GM19025 (cell line): Measurements from ENCODE around the gene SMIM7.
"Not testable (repeated sequence)": the region's sequence is repeated elsewhere in the genome, so short reads cannot be mapped to it uniquely, and the experiment has no call there.

Experiments used
- ATAC-seq: cut with Tn5 transposase; IDR thresholded peaks from one replicate; pipeline ENCODE4 v1.9.1; 2021; ENCODE audit warnings: mild to moderate bottlenecking, low read depth, moderate library complexity; ENCODE audit not compliant: unreplicated experiment

The SMIM7 gene

DNA sequence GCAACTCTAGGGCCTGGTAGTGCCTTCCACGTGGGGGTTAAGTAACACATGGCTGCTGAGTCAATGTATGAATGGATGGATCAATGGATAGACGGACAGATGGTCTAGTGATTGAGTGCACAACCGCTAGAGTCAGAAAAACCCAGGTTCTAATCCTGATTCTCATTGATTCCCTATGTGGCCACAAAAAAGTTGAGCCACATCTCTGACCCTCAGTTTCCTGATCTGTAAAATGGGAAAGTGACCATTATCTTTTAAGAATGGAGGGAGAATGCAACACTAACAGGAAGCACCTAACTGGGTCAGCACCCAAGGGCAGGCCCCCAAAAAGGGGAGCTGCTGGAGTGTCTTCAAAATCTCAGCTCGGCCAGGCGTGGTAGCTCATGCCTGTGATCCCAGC, 2.6 kb downstream of the SMIM7 start:
- ATAC-seq, result no peak

DNA sequence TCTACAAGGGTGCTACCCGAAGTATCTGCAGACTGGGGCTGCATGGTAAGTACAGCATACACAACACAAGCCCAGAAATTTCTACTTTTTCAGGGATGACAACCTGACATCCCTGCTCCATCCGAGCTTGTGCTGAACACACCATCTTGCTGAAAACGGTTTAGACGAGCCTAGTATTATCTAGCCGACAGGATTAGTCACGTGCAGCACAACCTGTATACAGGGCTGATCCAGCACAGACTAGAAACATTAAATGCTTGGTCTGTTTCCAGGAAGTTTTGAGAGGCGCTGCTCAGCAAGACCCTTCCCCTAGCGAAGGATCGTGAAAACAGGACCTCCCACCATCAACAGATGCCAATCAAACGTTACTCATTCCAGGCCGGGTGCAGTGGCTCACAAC, 4.2 kb downstream of the SMIM7 start:
- no peak for ATAC-seq

DNA sequence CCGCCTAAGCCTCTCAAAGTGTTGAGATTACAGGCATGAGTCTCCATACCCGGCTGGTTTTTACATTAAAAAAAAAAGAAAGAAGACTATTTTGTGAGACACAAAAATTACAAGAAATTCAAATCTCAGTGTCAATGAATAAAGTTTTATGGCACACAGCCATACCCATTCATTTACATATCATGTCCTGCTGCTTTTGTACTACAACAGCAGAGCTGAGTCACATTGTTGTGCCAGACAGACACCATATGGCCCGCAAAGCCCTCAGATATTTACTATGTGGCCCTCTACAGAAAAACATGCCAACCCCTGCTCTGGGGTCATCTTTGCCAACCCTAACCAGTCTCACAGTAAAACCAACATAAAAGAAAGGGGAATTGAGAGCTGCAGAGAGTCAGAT, 5.3 kb downstream of the SMIM7 start:
- ATAC-seq, result no peak

DNA sequence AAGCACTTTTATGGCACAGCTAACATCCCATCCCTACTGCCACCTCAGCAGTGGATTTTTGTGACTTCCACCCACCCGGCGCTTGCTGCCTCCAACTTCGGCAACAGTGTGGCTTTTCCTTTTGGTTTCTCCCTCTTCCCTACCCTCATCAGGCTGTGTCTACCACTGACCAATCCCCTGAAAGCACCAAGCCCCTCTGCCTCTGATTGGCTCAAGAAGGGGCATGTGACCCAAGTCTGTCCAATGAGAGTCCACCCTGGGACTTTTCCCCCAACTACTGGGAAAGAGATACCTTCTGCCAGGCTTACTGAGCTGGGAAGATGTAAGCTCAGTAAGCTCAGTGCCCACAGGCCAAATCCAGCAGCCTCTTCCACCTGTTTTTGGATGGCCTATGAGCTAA, 5.8 kb downstream of the SMIM7 start:
- no peak for ATAC-seq

DNA sequence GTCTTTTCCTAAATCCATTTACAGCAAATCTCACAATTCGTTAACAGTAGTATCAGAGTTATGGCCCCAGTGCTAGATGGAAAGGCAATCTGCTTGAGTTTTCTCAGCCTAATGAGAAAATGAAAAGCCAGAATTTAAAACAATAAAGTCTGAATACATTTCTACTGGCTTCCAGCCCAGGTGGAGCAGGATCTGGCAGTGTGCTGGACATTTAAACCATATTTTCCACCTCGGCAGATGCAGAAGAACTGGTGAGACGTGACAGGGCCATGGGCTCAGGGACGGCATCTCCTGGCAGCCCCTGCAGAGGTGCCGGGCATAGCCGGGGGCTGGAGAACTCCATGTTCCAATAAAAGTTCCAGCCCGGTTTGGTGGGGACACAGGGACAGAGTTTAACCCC, 7.1 kb downstream of the SMIM7 start:
- ATAC-seq, result no peak

DNA sequence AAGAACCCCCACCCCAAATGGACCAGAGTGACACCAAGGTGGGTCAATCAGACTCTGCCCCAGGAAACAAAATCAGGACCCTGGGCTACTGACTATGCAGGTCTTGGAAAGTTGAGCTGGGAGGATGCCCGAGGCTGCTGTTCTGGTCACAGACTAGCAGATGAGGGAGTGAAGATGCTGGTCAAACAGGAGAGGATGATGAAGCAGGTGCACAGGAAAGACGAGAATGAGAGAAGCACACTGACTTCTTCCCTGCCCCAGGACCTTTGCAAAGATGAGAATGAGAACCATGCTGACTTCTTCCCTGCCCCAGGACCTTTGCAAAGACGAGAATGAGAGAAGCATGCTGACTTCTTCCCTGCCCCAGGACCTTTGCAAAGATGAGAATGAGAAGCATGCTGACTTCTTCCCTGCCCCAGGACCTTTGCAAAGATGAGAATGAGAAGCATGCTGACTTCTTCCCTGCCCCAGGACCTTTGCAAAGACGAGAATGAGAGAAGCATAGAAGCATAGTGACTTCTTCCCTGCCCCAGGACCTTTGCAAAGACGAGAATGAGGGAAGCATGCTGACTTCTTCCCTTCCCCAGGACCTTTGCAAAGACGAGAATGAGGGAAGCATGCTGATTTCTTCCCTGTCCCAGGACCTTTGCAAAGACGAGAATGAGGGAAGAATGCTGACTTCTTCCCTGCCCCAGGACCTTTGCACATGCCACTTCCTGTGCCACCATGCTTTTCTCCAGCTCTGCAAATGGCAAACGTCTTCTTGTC, 8.3 kb downstream of the SMIM7 start:
- not testable (repeated sequence) for ATAC-seq

DNA sequence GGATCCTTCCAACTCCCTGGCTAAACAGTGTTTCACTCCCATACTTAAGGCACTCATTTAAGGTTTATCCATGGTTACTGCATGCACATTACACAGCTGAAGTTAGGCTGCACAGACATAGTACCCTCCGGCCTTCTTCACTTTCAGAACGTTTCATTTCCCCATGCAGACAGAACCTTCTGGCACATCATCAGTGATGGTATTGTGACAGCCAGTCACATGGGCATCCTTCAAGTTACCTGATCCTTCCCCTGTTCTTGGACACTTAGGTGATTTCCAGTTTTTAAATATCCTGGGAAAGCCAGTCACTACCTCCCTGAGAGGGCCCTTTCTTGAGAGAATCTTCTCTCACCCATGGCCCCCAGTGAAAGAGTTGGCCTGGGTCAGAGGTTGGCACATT, 9.1 kb downstream of the SMIM7 start:
- no peak for ATAC-seq

DNA sequence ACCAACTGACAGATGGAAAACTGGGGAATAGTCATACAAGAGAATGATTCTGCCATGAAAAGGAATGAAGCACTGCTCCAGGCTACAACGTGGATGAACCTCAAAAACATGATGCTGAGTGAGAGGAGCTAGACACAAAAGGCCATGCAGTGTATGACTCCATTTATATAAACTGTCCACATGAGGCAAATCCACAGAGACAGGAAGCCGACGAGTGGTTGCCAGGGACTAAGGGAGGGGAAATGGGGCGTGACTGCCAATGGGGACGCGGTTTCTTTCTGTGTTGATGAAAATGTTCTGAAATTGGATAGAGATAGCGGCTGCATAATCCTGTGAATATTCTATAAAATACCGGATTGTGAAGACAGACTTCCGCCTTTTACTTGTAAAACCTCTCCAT, 10.2 kb downstream of the SMIM7 start:
- ATAC-seq, result no peak

DNA sequence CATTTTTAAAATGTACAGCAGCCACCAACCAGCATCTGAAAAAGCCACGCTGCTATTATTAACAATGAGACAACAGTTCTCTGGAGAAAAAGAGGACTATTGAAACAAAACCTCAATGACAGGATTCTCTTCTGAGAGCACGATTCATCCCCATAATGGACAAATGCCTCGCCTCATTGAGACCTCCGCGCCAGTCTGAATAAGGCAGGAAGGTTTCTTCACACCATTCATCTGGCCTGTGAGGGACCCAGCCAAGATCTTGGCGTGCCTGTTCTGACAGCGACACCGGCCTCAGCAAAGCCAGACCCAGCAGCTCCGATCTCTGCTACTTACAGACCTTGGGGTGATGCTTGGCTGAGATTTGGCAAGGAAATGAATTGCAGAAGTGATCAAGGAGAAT, 14.8 kb downstream of the SMIM7 start:
- no peak for ATAC-seq

DNA sequence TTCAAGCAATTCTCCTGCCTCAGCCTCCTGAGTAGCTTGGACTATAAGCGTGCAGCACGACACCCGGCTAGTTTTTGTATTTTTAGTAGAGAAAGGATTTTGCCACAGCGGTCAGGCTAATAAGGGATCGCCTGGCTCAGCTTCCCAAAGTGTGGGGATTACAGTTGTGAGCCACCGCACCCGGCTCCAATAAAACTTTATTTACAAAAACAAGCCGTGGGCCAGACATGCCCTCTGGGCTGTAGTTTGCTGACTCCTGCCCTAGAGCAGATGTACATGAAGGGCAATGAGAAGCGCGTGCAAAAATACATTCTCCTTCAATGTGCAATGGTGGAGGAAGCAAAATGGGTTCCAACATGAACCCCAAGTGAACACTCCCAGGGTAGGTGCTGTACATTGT, 18.2 kb downstream of the SMIM7 start:
- ATAC-seq, result no peak

DNA sequence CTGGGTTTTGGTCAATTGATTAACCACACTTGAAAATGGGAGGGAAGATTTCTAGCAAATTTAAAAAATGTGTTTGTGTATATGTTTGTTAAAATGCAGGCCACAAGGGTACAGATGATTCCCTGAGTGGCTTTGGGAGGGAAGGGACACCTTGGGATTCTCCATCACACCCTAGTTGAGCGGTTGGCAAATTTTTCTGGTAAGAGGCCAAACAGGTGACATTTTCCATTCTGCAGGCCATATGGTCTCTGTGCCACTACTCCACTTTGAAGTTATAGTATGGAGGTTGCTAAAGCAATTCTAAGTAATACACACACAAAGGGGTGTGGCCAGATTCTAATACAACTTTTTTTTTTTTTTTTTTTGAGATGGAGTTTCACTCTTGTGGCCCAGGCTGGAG, 19.0 kb downstream of the SMIM7 start:
- no peak for ATAC-seq

DNA sequence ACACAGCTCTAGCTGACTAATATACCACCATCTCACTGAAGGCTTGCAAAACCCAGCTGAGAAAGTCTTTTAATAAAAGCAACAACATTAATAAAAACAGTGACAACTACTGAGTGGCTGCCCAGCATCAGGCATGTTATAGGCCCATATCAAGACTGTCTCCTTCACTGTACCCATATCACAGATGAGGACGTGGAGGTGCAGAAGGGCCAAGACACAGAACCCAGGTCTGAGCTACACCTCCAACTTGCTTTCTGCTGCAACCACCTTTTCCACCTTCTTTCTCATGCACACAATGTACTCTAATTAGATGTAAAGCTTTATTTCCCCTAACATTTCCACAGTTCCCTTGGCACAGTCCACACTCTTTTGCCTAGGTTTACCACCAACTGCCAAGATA, 21.3 kb downstream of the SMIM7 start:
- ATAC-seq, result no peak

DNA sequence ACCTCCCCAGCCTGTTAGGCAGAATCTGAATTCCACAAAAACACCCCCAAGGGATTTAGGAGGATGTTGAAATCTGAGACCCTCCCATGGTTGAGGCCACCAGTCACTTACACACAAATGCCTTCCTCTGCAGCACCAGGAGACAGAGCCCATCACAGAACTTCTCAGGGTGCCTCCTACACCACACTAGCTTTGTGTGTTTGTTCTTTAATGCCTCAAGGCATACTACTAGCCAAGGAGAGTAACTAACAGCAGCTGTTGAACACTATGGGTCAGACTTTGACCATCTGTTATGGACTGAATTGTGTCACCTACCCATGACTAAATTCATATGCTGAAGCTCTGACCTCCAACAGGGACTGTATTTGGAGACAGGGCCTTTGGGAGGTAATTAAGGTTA, 22.4 kb downstream of the SMIM7 start:
- ATAC-seq, result no peak

DNA sequence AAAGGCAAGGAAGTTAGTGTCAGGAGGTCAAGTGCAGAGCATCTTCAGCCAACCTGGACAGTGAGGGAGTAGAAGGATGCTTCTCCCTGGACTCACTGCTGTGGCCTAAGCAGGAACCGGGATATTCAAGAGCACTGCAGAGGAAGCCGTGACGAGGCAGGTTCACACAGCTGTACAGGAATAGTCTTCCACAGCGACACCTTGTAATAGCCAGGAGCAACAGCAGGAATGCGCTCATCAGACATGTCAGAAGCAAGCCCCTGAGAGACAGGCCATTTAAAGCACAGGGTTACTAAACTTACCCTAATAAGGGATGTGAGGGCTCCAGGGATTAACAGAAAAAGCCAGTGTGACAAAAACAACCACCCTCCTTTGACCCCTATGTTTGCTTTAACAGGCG, 28.5 kb downstream of the SMIM7 start:
- ATAC-seq, result no peak

DNA sequence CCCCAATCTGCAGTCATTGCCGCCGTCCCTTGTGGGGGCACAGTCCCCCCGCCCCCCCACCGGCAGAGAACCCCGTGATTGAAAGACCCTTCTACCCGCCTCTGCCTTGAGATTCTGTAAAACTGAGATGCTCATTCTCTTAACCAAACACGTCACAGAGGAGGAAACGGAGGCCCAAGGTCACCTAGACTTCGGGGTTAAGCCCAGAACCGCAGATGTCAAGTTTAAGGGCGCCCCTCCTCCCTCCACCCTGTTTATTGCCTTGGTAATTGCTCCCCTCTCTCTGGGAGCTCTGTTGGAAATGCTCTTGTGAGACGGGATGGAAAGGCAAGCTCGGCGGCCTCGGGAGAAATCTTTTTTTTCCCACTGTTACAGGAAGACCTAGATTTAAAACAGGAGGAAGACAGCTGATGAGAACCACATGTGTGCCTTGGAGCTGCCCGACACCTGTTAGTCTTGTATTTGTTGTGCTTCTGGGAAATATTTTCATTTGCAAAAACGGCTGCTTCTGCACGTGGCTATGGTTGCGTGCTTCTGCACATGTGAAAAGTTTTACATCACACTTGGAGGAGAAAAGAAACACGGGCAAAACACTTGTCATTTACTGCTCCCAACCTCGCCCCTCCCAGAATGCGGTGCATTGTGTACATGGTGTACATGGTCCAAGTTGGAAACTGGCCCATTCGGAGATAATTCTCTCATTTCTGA, 30.8 kb downstream of the SMIM7 start:
- no peak for ATAC-seq

DNA sequence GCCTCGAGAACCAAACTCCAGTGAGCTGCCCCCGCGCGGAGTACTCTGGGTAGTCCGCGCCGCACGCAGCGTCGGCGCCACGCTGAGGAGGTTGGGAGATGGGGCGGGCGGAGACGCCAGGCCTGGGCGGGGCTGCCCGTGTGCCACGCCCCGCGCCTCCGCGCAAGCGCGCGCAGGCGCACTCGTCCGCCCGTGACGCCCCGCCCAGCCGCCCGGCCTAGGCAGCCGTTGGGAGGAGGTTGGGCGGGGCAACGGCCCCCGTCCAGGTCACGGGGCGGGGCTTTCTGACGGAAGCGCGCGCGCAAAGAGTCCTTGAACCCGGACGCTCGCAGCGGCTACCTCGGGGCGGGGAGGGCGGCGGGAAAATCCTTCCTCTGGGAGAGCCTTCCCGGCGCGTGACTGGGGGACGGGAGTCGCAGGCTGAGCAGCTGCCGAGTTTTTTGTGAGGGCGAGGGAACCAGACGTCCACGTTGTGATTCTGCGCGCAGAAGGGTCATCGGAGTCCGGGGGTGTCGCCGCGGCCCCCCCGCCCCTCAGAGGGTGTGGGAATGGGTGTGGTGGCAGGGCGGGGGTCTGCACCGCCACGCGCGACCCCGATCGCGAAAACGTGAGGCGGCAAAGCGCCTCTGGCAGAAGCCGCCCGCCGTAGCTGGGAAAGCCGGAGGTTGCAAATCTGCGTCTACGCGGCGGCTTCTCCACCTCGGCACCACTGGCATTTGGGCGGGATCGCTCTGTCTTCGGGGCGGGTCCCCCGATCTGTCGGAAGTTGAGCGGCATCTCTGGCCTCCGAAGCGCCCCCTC, 31.6 kb downstream of the SMIM7 start, which contains the start of gene MED26:
MED26 (minus strand) TSS at position 22 of the 801 bp plus-strand sequence. CDS start 261 bp downstream, outside the sequence.
- ATAC-seq, result peak; percentile 84

DNA sequence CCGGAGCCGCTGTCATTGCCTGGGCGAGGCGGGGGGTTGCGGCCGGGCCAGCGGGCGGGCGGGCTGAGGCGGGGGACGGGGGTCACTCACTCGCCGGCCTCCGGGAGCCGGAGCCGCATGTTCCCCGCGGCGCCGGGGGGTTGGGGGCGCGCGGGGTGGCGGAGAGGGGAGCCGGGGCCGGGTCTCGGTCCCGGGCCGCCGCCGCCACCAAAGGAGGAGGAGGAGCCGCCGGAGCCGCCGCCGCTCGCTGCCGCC, 32.1 kb downstream of the SMIM7 start:
- ATAC-seq, result no peak

DNA sequence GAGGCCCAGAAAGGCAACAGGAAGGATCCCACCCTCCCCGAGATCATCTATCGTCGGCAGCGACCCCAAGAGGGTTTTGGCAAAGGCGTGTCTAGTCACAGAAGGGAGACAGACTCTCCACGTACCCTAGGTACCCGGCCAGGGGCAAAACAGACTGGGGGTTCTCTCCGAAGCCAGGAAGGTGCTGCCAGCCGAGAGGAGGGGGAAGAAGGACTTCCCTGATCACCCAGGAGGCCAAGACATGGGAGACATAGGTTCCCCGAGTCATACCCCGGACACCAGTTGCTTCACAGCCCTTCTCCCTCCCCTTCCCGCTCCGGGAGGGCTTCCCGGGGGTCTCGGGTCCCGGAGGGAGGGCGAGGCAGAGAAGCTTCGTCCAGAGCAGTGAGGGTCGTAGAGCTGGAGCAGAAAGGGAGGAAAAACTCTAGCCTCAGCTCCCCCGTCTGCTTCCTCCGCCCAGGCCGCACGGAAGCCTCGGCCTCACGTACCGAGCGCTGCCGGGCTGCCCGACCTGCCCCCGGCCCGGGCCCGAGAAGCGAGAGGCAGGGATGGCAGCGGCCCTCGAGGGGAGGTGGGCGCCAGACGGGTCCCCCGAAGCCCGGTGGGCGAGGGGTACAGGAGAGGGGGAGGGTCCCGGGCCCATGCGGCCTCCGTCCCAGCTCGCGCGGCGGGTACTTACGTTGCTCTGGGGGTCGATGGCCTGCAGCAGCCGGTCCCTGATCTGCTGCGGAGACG, 32.6 kb downstream of the SMIM7 start:
- ATAC-seq, result no peak

DNA sequence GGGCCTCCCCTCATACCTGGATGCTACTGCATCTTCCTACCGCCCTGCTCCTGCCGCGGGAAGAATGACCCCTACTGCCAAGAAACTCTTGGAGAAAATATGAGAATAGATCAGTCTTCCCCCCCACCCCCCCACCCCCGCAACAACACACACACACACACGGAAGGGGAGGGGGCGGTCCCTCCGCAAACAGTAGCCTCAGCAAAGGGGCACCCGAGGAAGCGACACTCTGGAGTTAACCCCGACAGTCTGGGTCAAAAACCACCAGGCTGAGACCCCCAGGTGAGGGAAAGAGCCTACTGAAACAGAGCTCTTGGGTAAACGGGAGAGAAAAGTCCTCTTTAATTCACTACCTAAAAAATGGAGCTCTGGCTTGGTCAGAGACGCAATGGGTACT, 33.1 kb downstream of the SMIM7 start:
- no peak for ATAC-seq

DNA sequence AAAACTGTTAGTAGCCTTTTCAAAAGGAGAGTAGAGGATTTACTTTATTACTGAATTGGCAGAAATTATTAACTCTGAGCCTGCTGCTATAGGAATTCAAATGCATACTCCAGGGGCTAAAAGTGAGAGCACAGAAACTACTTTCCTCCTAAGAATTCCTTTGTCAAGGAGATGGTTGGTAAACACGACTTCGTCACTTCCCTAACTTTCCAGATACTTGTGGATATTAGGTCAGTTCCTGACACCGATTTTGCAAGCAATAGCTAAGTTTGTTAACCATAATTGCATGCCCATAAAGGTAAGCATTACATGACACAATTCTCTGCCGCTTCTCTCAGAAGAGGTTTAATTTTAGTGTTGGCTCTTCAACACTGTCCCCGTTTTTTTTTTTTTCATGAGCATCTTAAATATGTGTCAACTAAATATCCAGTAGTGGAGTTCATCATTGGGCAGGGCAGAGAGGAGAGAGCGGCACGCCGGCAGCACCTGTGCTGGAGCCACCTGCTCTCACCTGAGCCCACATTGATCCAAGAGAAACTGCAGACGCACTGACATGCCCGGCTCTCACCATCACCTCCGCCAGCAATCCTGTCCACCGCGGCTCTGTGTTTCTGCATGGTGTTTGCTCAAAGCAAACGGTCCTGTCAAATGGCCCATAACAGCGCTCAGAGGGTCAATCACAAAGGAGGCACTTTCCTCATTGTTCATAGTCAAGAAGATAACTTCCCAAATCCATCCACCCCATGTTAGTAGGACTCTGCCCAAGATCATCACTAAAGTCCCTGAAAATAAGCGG, 34.6 kb downstream of the SMIM7 start:
- ATAC-seq, result no peak
